Measurements from ENCODE around the gene KIF26B.

Gene KIF26B

DNA sequence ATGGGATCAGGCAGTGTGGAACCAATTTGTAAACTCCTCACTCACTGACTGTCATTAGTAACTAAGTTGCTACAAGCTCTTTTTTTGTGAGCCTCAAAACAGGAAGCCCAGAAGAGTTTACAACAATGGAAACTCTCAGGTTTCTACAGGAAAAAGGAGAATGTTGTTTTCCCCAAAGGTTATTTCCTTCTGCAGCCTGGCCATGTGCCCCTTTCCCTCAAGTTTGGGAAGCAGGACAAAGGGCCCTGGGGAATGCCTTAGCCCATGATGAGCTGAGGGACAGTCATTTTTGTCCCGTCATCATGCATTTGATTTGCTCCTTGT, 395.9 kb downstream of the KIF26B start:
- Histone ChIP-seq H3K9ac (ENCODE audit: low read length) (no peak overlapping the region), H3K4me1 (ENCODE audit: low read length) (peaks cover 4% of the 10 kb centered on the region), H3K9me2 (replicated peaks; ENCODE audit: insufficient read depth, low read length) (no peaks in the 10 kb centered on the region), H2AFZ (ENCODE audit: low read length) (no peak overlapping the region), H3K36me3 (replicated peaks; ENCODE audit: insufficient read depth, low read length) (no peaks in the 10 kb centered on the region), H3F3A (ENCODE audit: insufficient read depth, low read length) (no peaks in the 10 kb centered on the region), H3K27me3 (replicated peaks; ENCODE audit: insufficient read depth, low read length) (peaks cover 6% of the 10 kb centered on the region; the same call in 1 of the 2 replicates), H4K20me1 (ENCODE audit: insufficient read depth, low read length) (no peaks in the 10 kb centered on the region), H3K27ac (ENCODE audit: low read length) (no peak overlapping the region), H3K4me3 (ENCODE audit: low read length) (no peak overlapping the region), H3K79me2 (ENCODE audit: low read length) (no peaks in the 10 kb centered on the region), H3K4me2 (ENCODE audit: low read depth, low read length) (no peak overlapping the region), H3K9me3 (replicated peaks; ENCODE audit: insufficient read depth, low read length) (no peaks in the 10 kb centered on the region)
- DNase-seq = no peak
- TF ChIP-seq, protein P1, sequence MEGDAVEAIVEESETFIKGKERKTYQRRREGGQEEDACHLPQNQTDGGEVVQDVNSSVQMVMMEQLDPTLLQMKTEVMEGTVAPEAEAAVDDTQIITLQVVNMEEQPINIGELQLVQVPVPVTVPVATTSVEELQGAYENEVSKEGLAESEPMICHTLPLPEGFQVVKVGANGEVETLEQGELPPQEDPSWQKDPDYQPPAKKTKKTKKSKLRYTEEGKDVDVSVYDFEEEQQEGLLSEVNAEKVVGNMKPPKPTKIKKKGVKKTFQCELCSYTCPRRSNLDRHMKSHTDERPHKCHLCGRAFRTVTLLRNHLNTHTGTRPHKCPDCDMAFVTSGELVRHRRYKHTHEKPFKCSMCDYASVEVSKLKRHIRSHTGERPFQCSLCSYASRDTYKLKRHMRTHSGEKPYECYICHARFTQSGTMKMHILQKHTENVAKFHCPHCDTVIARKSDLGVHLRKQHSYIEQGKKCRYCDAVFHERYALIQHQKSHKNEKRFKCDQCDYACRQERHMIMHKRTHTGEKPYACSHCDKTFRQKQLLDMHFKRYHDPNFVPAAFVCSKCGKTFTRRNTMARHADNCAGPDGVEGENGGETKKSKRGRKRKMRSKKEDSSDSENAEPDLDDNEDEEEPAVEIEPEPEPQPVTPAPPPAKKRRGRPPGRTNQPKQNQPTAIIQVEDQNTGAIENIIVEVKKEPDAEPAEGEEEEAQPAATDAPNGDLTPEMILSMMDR (IDR thresholded peaks at IDR 0.05; ENCODE audit: low read length) = no peak
- no peak for TF ChIP-seq EZH2 (optimal IDR thresholded peaks at IDR 0.05; ENCODE audit: low read depth, low read length)
- no peak for TF ChIP-seq EZH2phosphoT487 (IDR thresholded peaks at IDR 0.05; ENCODE audit: low read length)

DNA sequence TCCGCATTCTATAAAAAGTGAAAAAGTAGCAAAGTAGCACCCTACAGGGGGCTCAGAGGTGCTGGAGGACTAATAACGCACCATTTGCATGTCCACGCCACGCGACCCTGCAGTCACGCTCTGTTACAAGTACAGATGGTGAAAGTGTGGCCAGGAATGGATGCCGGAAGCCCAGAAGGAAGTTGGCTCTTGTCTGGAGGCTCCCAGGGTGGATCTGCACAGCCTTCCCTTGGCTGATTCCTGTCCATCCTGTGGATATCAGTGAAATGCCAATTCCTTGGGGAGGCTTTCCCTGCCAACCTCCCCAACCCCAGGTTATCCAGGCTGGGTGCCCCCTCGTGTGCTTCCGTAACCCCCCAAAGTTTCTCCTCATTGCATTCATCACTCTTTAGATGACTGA, 396.8 kb downstream of the KIF26B start:
- Histone ChIP-seq H3K9me3 (replicated peaks; ENCODE audit: insufficient read depth, low read length) (no peaks in the 10 kb centered on the region), H2AFZ (ENCODE audit: low read length) (no peak overlapping the region)
- no peak for TF ChIP-seq EZH2phosphoT487 (IDR thresholded peaks at IDR 0.05; ENCODE audit: low read length)

DNA sequence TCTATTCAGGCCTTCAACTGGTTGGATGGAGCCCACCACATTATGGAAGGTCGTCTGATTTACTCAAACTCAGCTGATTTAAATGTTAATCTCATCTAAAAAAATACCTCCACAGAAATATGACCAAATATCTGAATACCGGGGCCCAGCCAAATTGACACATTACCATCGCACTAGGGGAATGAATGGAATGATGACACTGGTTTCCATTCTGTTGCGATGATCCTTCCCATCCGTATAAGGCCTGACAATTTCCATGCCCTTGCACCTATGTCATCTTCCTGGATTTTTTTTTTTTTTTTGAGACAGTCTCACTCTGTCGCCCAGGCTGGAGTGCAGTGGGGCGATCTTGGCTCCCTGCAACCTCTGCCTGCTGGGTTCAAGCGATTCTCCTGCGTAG, 397.5 kb downstream of the KIF26B start:
- no peaks in the 10 kb centered on the region for H3K4me1 ChIP-seq (ENCODE audit: low read length)
- no peak overlapping the region for H3K27ac ChIP-seq (ENCODE audit: low read length)
- H3K9me3 ChIP-seq (replicated peaks; ENCODE audit: insufficient read depth, low read length) = no peaks in the 10 kb centered on the region
- H3K36me3 ChIP-seq (replicated peaks; ENCODE audit: insufficient read depth, low read length) = no peaks in the 10 kb centered on the region
- no peak overlapping the region for H3K4me2 ChIP-seq (ENCODE audit: low read depth, low read length)
- no peaks in the 10 kb centered on the region for H3K79me2 ChIP-seq (ENCODE audit: low read length)
- no peaks in the 10 kb centered on the region for H3K9me2 ChIP-seq (replicated peaks; ENCODE audit: insufficient read depth, low read length)
- no peak overlapping the region for H3K9ac ChIP-seq (ENCODE audit: low read length)
- no peak overlapping the region for H3K4me3 ChIP-seq (ENCODE audit: low read length)
- DNase-seq = no peak
- H3F3A ChIP-seq (ENCODE audit: insufficient read depth, low read length) = no peaks in the 10 kb centered on the region
- H3K27me3 ChIP-seq (replicated peaks; ENCODE audit: insufficient read depth, low read length) = peaks cover 6% of the 10 kb centered on the region; the same call in 1 of the 2 replicates
- no peaks in the 10 kb centered on the region for H4K20me1 ChIP-seq (ENCODE audit: insufficient read depth, low read length)
- H2AFZ ChIP-seq (ENCODE audit: low read length) = no peak overlapping the region
- TF ChIP-seq EZH2 (optimal IDR thresholded peaks at IDR 0.05; ENCODE audit: low read depth, low read length) (no peak), EZH2phosphoT487 (IDR thresholded peaks at IDR 0.05; ENCODE audit: low read length) (no peak)
- TF ChIP-seq, protein P1 (IDR thresholded peaks at IDR 0.05; ENCODE audit: low read length) = no peak

More for the DNA sequence above, 396.8 kb downstream of the KIF26B start:
- no peaks in the 10 kb centered on the region for H4K20me1 ChIP-seq (ENCODE audit: insufficient read depth, low read length)
- no peaks in the 10 kb centered on the region for H3K9me2 ChIP-seq (replicated peaks; ENCODE audit: insufficient read depth, low read length)
- no peaks in the 10 kb centered on the region for H3F3A ChIP-seq (ENCODE audit: insufficient read depth, low read length)
- H3K79me2 ChIP-seq (ENCODE audit: low read length) = no peaks in the 10 kb centered on the region
- no peak overlapping the region for H3K4me2 ChIP-seq (ENCODE audit: low read depth, low read length)
- no peak overlapping the region for H3K27ac ChIP-seq (ENCODE audit: low read length)
- no peak overlapping the region for H3K4me3 ChIP-seq (ENCODE audit: low read length)
- no peaks in the 10 kb centered on the region for H3K36me3 ChIP-seq (replicated peaks; ENCODE audit: insufficient read depth, low read length)
- peaks cover 2% of the 10 kb centered on the region for H3K4me1 ChIP-seq (ENCODE audit: low read length)
- no peak for DNase-seq
- H3K9ac ChIP-seq (ENCODE audit: low read length) = no peak overlapping the region
- peaks cover 6% of the 10 kb centered on the region; the same call in 1 of the 2 replicates for H3K27me3 ChIP-seq (replicated peaks; ENCODE audit: insufficient read depth, low read length)

DNA sequence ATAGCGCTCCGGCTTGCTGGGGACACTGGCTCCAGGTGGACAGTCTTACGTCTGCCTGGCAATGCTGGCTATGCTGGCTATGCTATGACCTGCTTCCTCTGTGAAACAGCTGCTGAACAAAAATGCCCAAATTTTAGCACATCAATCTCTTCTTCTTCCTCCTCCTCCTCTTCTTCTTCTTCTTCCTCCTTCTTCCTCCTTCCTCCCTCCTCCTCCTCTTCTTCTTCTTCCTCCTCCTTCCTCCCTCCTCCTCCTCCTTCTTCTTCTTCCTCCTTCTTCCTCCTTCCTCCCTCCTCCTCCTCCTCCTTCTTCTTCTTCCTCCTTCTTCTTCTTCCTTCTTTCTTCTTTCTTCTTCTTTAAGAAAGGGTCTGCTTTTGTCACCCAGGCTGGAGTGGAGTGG, 401.3 kb downstream of the KIF26B start:
- Histone ChIP-seq H3K9me2 (replicated peaks; ENCODE audit: insufficient read depth, low read length) (no peaks in the 10 kb centered on the region), H2AFZ (ENCODE audit: low read length) (no peak overlapping the region), H3K36me3 (replicated peaks; ENCODE audit: insufficient read depth, low read length) (no peaks in the 10 kb centered on the region), H3K27ac (ENCODE audit: low read length) (no peak overlapping the region), H3F3A (ENCODE audit: insufficient read depth, low read length) (no peaks in the 10 kb centered on the region), H3K79me2 (ENCODE audit: low read length) (no peaks in the 10 kb centered on the region), H3K9me3 (replicated peaks; ENCODE audit: insufficient read depth, low read length) (no peaks in the 10 kb centered on the region), H3K4me2 (ENCODE audit: low read depth, low read length) (no peak overlapping the region), H3K9ac (ENCODE audit: low read length) (no peak overlapping the region), H3K27me3 (replicated peaks; ENCODE audit: insufficient read depth, low read length) (no peaks in the 10 kb centered on the region), H3K4me1 (ENCODE audit: low read length) (no peaks in the 10 kb centered on the region), H3K4me3 (ENCODE audit: low read length) (no peak overlapping the region), H4K20me1 (ENCODE audit: insufficient read depth, low read length) (no peaks in the 10 kb centered on the region)
- TF ChIP-seq, protein P1 (IDR thresholded peaks at IDR 0.05; ENCODE audit: low read length) = no peak
- TF ChIP-seq EZH2 (optimal IDR thresholded peaks at IDR 0.05; ENCODE audit: low read depth, low read length) (no peak), EZH2phosphoT487 (IDR thresholded peaks at IDR 0.05; ENCODE audit: low read length) (no peak)
- DNase-seq = no peak

Measured in MM.1S (cell line).